Cortex of kidney (tissue), 1 donor: Measurements from ENCODE around the gene THOC5.
A peak's percentile ranks its signal among the peaks of the same experiment; 100 is the strongest.
"Not testable (repeated sequence)": the region's sequence is repeated elsewhere in the genome, so short reads cannot be mapped to it uniquely, and the experiment has no call there.

Source experiments
- DNase-seq: peaks from one replicate; lab custom pipeline; 2025; lab: John Stamatoyannopoulos, UW

THOC5 gene

GRCh38 chr22:29553351-29554224, at the start of gene THOC5:
Gene THOC5, minus strand, starts transcription at chr22:29553757. Its CDS starts 4,610 bp downstream, at chr22:29549147.
- peak; percentile 68 for DNase-seq

- no peak for DNase-seq
Measured at GRCh38 chr22:29598684-29599020, 45.1 kb upstream of the THOC5 start.

GRCh38 chr22:29597871-29598683, 44.5 kb upstream of the THOC5 start:
- DNase-seq = not testable (repeated sequence)

- DNase-seq = no peak
Measured at GRCh38 chr22:29596408-29596807, 42.9 kb upstream of the THOC5 start.

- not testable (repeated sequence) for DNase-seq
Measured at GRCh38 chr22:29594447-29594846, 40.9 kb upstream of the THOC5 start.

- DNase-seq = no peak
Measured at GRCh38 chr22:29593923-29594322, 40.4 kb upstream of the THOC5 start.

- DNase-seq = no peak
Measured at GRCh38 chr22:29587938-29588699, 34.6 kb upstream of the THOC5 start.

- DNase-seq = not testable (repeated sequence)
Measured at GRCh38 chr22:29586193-29586705, 32.7 kb upstream of the THOC5 start.

GRCh38 chr22:29584975-29585374, 31.4 kb upstream of the THOC5 start:
- DNase-seq = no peak

GRCh38 chr22:29581799-29582198, 28.2 kb upstream of the THOC5 start:
- DNase-seq = no peak

- DNase-seq = no peak
Measured at GRCh38 chr22:29580200-29580810, 26.7 kb upstream of the THOC5 start.

GRCh38 chr22:29578462-29579200, 25.1 kb upstream of the THOC5 start:
- no peak for DNase-seq

- DNase-seq = no peak
Measured at GRCh38 chr22:29574762-29575450, 21.3 kb upstream of the THOC5 start.

GRCh38 chr22:29570912-29571549, 17.5 kb upstream of the THOC5 start:
- DNase-seq = no peak

GRCh38 chr22:29570456-29570855, 16.9 kb upstream of the THOC5 start:
- no peak for DNase-seq

- no peak for DNase-seq
Measured at GRCh38 chr22:29569011-29569678, 15.6 kb upstream of the THOC5 start.

- DNase-seq = no peak
Measured at GRCh38 chr22:29567338-29567737, 13.8 kb upstream of the THOC5 start.

GRCh38 chr22:29566513-29566912, 13.0 kb upstream of the THOC5 start:
- DNase-seq = not testable (repeated sequence)
